Activated T-helper 17 cell treated with anti-CD3 and anti-CD28 coated beads, Interleukin-2, amount 50 U/mL, for 72 hours (primary cell): ENCODE results near the gene TFDP2. TPM values are rescaled to one million over a fixed set of nuclear protein-coding genes. Genes with fewer than 3 reads are reported as not detected.
"Not testable (repeated sequence)": the region's sequence is repeated elsewhere in the genome, so short reads cannot be mapped to it uniquely, and the experiment has no call there.

Experiments used
- ATAC-seq: fragments of 150-1000 bp; cut with Tn5 transposase; replicated peaks from 2 replicates; pipeline ENCODE4 v1.10.0; 2021; ENCODE audit warnings: mild to moderate bottlenecking, moderate library complexity
- H3K27ac Mint-ChIP-seq: one replicate; pipeline ENCODE4 v1.8.0; 2022; ENCODE audit warnings: mixed read lengths
- H3K27me3 Mint-ChIP-seq: one replicate; pipeline ENCODE4 v1.8.0; 2022; ENCODE audit warnings: mixed read lengths
- H3K36me3 Mint-ChIP-seq: one replicate; pipeline ENCODE4 v1.8.0; 2022; ENCODE audit warnings: low read depth, mild to moderate bottlenecking, mixed read lengths
- H3K4me1 Mint-ChIP-seq: one replicate; pipeline ENCODE4 v1.8.0; 2022; ENCODE audit warnings: mixed read lengths
- H3K4me3 Mint-ChIP-seq: one replicate; pipeline ENCODE4 v1.8.0; 2022; ENCODE audit warnings: mild to moderate bottlenecking, mixed read lengths
- H3K9me3 Mint-ChIP-seq: one replicate; pipeline ENCODE4 v1.8.0; 2022; ENCODE audit warnings: mixed read lengths
- total RNA-seq, 2 donors: library from RNA; stranded (reverse); gene quantifications; one replicate each; pipeline ENCODE4 v1.2.3, GENCODE V29; 2022

Gene TFDP2
- total RNA-seq, 2 donors from 2014 or later: 18.0 to 24.1 TPM

- no peak for ATAC-seq
- no peaks in the 10 kb centered on the region for H3K27me3 Mint-ChIP-seq
- no peaks in the 10 kb centered on the region for H3K4me1 Mint-ChIP-seq
- H3K27ac Mint-ChIP-seq: no peak overlapping the region
- H3K4me3 Mint-ChIP-seq: no peak overlapping the region
- no peaks in the 10 kb centered on the region for H3K36me3 Mint-ChIP-seq
- no peaks in the 10 kb centered on the region for H3K9me3 Mint-ChIP-seq
These were observed 148.9 kb downstream of the TFDP2 start for GRCh38 chr3:142000325-142000870.

- ATAC-seq: no peak
- no peaks in the 10 kb centered on the region for H3K36me3 Mint-ChIP-seq
These were observed 150.6 kb downstream of the TFDP2 start for GRCh38 chr3:141998669-141999290.

GRCh38 chr3:141996437-141996836 is 152.9 kb downstream of the TFDP2 start:
- no peak overlapping the region for H3K27ac Mint-ChIP-seq
- H3K4me3 Mint-ChIP-seq: no peak overlapping the region
- H3K27me3 Mint-ChIP-seq: no peaks in the 10 kb centered on the region
- H3K36me3 Mint-ChIP-seq: no peaks in the 10 kb centered on the region
- no peaks in the 10 kb centered on the region for H3K9me3 Mint-ChIP-seq
- ATAC-seq: no peak
- H3K4me1 Mint-ChIP-seq: no peaks in the 10 kb centered on the region

More at GRCh38 chr3:141998669-141999290, 150.6 kb downstream of the TFDP2 start:
- H3K4me3 Mint-ChIP-seq: no peak overlapping the region
- H3K9me3 Mint-ChIP-seq: no peaks in the 10 kb centered on the region
- no peaks in the 10 kb centered on the region for H3K4me1 Mint-ChIP-seq
- H3K27ac Mint-ChIP-seq: no peak overlapping the region
- no peaks in the 10 kb centered on the region for H3K27me3 Mint-ChIP-seq

- Mint-ChIP-seq H3K27ac (no peak overlapping the region), H3K4me3 (no peak overlapping the region)
- no peak for ATAC-seq
These were observed 154.5 kb downstream of the TFDP2 start for GRCh38 chr3:141994856-141995255.

GRCh38 chr3:141992512-141992911 is 156.8 kb downstream of the TFDP2 start:
- no peak overlapping the region for H3K27ac Mint-ChIP-seq
- no peaks in the 10 kb centered on the region for H3K27me3 Mint-ChIP-seq

More at GRCh38 chr3:141994856-141995255, 154.5 kb downstream of the TFDP2 start:
- Mint-ChIP-seq H3K9me3 (no peaks in the 10 kb centered on the region), H3K36me3 (no peaks in the 10 kb centered on the region), H3K27me3 (no peaks in the 10 kb centered on the region), H3K4me1 (no peaks in the 10 kb centered on the region)

GRCh38 chr3:141986548-141987107 is 162.7 kb downstream of the TFDP2 start:
- Mint-ChIP-seq H3K9me3 (no peaks in the 10 kb centered on the region), H3K36me3 (no peaks in the 10 kb centered on the region), H3K27me3 (no peaks in the 10 kb centered on the region), H3K4me1 (no peaks in the 10 kb centered on the region), H3K4me3 (no peak overlapping the region), H3K27ac (no peak overlapping the region)
- ATAC-seq: no peak

More at GRCh38 chr3:141992512-141992911, 156.8 kb downstream of the TFDP2 start:
- Mint-ChIP-seq H3K4me1 (no peaks in the 10 kb centered on the region), H3K36me3 (no peaks in the 10 kb centered on the region), H3K9me3 (no peaks in the 10 kb centered on the region), H3K4me3 (no peak overlapping the region)
- no peak for ATAC-seq

GRCh38 chr3:141981084-141981483 is 168.3 kb downstream of the TFDP2 start:
- no peaks in the 10 kb centered on the region for H3K4me1 Mint-ChIP-seq
- no peaks in the 10 kb centered on the region for H3K9me3 Mint-ChIP-seq
- no peak overlapping the region for H3K4me3 Mint-ChIP-seq
- H3K27ac Mint-ChIP-seq: no peak overlapping the region
- H3K36me3 Mint-ChIP-seq: peaks cover 12% of the 10 kb centered on the region
- no peak for ATAC-seq
- H3K27me3 Mint-ChIP-seq: no peaks in the 10 kb centered on the region

- no peaks in the 10 kb centered on the region for H3K9me3 Mint-ChIP-seq
- H3K4me3 Mint-ChIP-seq: no peak overlapping the region
- no peak for ATAC-seq
- peaks cover 13% of the 10 kb centered on the region for H3K36me3 Mint-ChIP-seq
- H3K4me1 Mint-ChIP-seq: no peaks in the 10 kb centered on the region
- no peaks in the 10 kb centered on the region for H3K27me3 Mint-ChIP-seq
- H3K27ac Mint-ChIP-seq: no peak overlapping the region
These were observed 170.2 kb downstream of the TFDP2 start for GRCh38 chr3:141979050-141979671.

GRCh38 chr3:141974777-141975176 is 174.6 kb downstream of the TFDP2 start:
- not testable (repeated sequence) for ATAC-seq, H3K27me3 Mint-ChIP-seq, H3K4me1 Mint-ChIP-seq, H3K9me3 Mint-ChIP-seq, H3K27ac Mint-ChIP-seq, H3K4me3 Mint-ChIP-seq
- peaks cover 13% of the 10 kb centered on the region for H3K36me3 Mint-ChIP-seq

GRCh38 chr3:141972399-141972798 is 176.9 kb downstream of the TFDP2 start:
- Mint-ChIP-seq H3K27ac (peak overlapping the region; percentile 6), H3K27me3 (no peaks in the 10 kb centered on the region)

GRCh38 chr3:141971571-141971970 is 177.8 kb downstream of the TFDP2 start:
- no peaks in the 10 kb centered on the region for H3K4me1 Mint-ChIP-seq
- H3K27me3 Mint-ChIP-seq: no peaks in the 10 kb centered on the region
- no peak for ATAC-seq
- H3K36me3 Mint-ChIP-seq: peaks cover 6% of the 10 kb centered on the region
- peak overlapping the region; percentile 6 for H3K27ac Mint-ChIP-seq
- no peak overlapping the region for H3K4me3 Mint-ChIP-seq
- no peaks in the 10 kb centered on the region for H3K9me3 Mint-ChIP-seq

More at GRCh38 chr3:141972399-141972798, 176.9 kb downstream of the TFDP2 start:
- Mint-ChIP-seq H3K9me3 (no peaks in the 10 kb centered on the region), H3K4me1 (no peaks in the 10 kb centered on the region), H3K4me3 (no peak overlapping the region), H3K36me3 (peaks cover 7% of the 10 kb centered on the region)
- no peak for ATAC-seq

GRCh38 chr3:141969711-141970110 is 179.6 kb downstream of the TFDP2 start:
- H3K4me3 Mint-ChIP-seq: no peak overlapping the region
- no peaks in the 10 kb centered on the region for H3K9me3 Mint-ChIP-seq
- no peak overlapping the region for H3K27ac Mint-ChIP-seq
- H3K27me3 Mint-ChIP-seq: no peaks in the 10 kb centered on the region
- no peak for ATAC-seq
- H3K36me3 Mint-ChIP-seq: no peaks in the 10 kb centered on the region
- no peaks in the 10 kb centered on the region for H3K4me1 Mint-ChIP-seq

GRCh38 chr3:141965471-141965870 is 183.9 kb downstream of the TFDP2 start:
- ATAC-seq: no peak
- Mint-ChIP-seq H3K4me3 (no peak overlapping the region), H3K36me3 (no peaks in the 10 kb centered on the region), H3K4me1 (no peaks in the 10 kb centered on the region), H3K27ac (no peak overlapping the region), H3K27me3 (no peaks in the 10 kb centered on the region), H3K9me3 (no peaks in the 10 kb centered on the region)

GRCh38 chr3:141963301-141963700 is 186.0 kb downstream of the TFDP2 start:
- no peak for ATAC-seq
- H3K27me3 Mint-ChIP-seq: no peaks in the 10 kb centered on the region
- H3K36me3 Mint-ChIP-seq: peaks cover 4% of the 10 kb centered on the region
- no peaks in the 10 kb centered on the region for H3K9me3 Mint-ChIP-seq
- H3K27ac Mint-ChIP-seq: no peak overlapping the region
- no peak overlapping the region for H3K4me3 Mint-ChIP-seq
- no peaks in the 10 kb centered on the region for H3K4me1 Mint-ChIP-seq

- no peak overlapping the region for H3K4me3 Mint-ChIP-seq
- no peaks in the 10 kb centered on the region for H3K4me1 Mint-ChIP-seq
These were observed 188.6 kb downstream of the TFDP2 start for GRCh38 chr3:141960731-141961130.

More at GRCh38 chr3:141960731-141961130, 188.6 kb downstream of the TFDP2 start:
- peaks cover 13% of the 10 kb centered on the region for H3K36me3 Mint-ChIP-seq
- H3K27me3 Mint-ChIP-seq: no peaks in the 10 kb centered on the region
- ATAC-seq: no peak
- H3K9me3 Mint-ChIP-seq: no peaks in the 10 kb centered on the region
- no peak overlapping the region for H3K27ac Mint-ChIP-seq
